Stimulated activated CD4-positive, alpha-beta T cell treated with anti-CD3 and anti-CD28 coated beads, Interleukin-1b, Interleukin-23, amount 100 ng/mL, for 48 hours (primary cell): ENCODE measurements around the gene TUT4.
"Not testable (repeated sequence)": the region's sequence is repeated elsewhere in the genome, so short reads cannot be mapped to it uniquely, and the experiment has no call there.

Source experiments
- DNase-seq: peaks from one replicate; pipeline ENCODE4 v3.0.0-alpha.2; 2020

The TUT4 gene, protein sequence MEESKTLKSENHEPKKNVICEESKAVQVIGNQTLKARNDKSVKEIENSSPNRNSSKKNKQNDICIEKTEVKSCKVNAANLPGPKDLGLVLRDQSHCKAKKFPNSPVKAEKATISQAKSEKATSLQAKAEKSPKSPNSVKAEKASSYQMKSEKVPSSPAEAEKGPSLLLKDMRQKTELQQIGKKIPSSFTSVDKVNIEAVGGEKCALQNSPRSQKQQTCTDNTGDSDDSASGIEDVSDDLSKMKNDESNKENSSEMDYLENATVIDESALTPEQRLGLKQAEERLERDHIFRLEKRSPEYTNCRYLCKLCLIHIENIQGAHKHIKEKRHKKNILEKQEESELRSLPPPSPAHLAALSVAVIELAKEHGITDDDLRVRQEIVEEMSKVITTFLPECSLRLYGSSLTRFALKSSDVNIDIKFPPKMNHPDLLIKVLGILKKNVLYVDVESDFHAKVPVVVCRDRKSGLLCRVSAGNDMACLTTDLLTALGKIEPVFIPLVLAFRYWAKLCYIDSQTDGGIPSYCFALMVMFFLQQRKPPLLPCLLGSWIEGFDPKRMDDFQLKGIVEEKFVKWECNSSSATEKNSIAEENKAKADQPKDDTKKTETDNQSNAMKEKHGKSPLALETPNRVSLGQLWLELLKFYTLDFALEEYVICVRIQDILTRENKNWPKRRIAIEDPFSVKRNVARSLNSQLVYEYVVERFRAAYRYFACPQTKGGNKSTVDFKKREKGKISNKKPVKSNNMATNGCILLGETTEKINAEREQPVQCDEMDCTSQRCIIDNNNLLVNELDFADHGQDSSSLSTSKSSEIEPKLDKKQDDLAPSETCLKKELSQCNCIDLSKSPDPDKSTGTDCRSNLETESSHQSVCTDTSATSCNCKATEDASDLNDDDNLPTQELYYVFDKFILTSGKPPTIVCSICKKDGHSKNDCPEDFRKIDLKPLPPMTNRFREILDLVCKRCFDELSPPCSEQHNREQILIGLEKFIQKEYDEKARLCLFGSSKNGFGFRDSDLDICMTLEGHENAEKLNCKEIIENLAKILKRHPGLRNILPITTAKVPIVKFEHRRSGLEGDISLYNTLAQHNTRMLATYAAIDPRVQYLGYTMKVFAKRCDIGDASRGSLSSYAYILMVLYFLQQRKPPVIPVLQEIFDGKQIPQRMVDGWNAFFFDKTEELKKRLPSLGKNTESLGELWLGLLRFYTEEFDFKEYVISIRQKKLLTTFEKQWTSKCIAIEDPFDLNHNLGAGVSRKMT (N-terminal part only)

DNA sequence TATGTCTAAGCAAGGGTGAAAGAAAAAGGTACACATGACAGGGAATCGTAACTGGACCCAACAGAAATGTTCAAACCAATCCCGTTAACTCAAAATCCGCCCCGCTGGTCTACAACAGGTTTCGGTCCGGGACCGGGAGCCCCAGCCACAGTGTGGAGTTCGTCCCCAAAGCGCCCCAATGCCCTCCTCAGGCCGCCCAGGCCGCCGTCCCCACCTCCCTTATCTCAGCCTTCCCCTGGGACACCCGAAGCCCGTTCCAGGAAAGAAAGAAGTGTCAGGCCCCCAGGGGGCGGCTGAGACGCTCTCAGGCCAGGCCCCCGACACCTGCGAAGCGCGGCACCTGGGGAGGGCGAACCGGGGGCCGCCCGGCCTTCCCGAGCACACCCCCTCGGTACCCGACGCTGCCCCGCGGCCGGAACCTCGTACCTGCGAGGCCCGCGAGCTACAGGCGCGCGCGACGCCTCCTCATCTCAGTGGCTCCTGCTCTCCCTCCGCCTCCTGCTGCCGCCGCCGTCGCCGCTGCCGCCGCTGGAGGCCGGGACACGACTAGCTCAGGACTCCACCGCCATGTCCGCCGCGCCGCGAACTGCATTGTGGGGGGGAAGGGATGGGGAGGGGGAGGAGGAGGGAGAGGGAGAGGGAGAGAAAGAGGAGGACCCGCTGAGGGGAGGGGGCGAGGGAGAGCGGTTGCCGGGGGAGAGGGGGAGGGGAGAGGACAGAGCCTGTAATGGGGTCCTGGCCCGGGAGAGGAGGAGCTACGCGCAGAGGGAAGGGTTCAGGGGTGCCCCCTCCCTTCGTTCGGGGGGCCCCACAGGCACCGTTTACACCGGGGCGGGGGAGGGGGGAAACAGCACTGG is at the start of gene TUT4:
TSS of gene TUT4 (minus strand) at position 588 of the 857 bp plus-strand sequence. CDS start 26,812 bp downstream, outside the sequence.
- peak; percentile 83 for DNase-seq

- peak; percentile 50 for DNase-seq
Observed at GRCh38 chr1:52601991-52602855, 49.3 kb upstream of the TUT4 start, which contains the start of gene GPX7. TSS of gene GPX7 (plus strand) at chr1:52602371. CDS start at chr1:52602410, 39 bp downstream.

- no peak for DNase-seq
Observed at GRCh38 chr1:52601519-52601918, 48.6 kb upstream of the TUT4 start.

- no peak for DNase-seq
Observed at GRCh38 chr1:52600533-52601179, 47.8 kb upstream of the TUT4 start.

GRCh38 chr1:52599236-52599635 is 46.3 kb upstream of the TUT4 start:
- no peak for DNase-seq

DNA sequence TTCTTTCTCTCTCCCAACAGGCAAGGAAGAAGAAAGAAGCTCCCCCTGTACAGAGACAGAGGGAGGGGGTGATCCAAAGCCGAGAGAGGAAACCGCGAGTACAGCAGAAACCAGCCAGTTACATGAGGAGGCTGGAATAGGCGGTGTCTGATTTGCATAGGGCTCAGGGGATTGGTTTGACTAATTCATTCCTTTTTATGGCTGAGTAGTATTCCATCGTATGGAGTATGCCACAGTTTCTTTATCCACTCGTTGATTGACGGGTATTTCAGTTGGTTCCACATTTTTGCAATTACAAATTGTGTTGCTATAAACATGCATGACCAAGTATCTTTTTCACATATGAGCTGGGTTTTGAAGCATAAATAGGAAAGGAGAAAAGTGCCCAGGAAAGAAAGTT is 45.8 kb upstream of the TUT4 start:
- no peak for DNase-seq

DNA sequence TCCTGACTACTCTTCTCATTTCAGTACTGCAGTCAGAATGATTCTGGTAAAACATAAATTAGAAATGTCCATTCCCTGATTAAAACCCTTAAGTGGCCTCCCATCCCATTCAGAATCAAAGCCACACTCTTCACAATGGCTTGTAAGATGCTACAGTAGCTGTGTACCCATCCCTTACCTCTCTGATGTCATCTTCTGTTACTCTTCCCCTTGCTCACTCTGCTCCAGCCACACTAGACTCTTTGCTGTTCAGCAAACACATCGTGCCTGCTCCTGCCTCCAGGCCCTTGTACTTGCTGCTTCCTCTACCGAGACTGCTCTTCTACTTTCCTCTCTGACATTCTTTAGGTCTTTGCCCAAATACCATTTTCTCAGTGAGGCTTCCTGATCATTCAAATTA is 45.0 kb upstream of the TUT4 start:
- DNase-seq = no peak

DNA sequence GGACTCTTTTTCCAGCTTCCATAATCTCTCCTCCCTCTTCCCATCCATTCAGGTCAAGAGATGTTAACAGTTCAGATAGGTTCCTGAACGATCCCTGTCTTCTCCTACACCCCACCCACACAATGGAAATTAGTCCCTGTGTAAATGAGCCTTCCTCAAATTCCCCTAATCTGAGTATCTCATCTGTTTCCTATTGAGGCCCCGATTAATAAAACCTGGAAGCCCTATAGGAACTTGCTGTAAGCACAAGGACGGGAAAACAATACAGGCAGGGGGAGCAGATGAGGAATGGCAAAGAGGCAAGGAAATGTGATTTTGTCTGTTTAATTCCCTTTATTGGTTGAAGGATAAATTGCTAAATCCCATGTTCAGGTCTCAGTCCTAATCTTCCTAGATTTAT is 42.2 kb upstream of the TUT4 start:
- no peak for DNase-seq

DNA sequence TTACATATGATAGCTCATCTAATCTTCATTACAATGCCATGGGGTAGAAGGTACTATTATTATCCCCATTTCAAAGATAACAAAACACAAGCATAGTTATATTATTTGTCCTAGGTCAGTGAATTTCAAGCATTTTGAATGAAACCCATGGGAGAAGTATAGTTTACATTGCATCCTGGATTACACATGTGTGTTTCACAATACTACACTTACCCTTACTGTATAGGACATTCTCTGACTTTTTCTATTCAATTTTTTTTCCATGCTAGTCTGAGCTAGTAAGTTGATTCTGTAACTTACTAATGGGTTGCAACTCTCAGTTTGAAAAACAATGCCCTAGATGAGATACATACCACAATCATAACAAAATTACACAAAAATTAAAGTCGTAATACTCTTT is 40.6 kb upstream of the TUT4 start:
- no peak for DNase-seq

DNA sequence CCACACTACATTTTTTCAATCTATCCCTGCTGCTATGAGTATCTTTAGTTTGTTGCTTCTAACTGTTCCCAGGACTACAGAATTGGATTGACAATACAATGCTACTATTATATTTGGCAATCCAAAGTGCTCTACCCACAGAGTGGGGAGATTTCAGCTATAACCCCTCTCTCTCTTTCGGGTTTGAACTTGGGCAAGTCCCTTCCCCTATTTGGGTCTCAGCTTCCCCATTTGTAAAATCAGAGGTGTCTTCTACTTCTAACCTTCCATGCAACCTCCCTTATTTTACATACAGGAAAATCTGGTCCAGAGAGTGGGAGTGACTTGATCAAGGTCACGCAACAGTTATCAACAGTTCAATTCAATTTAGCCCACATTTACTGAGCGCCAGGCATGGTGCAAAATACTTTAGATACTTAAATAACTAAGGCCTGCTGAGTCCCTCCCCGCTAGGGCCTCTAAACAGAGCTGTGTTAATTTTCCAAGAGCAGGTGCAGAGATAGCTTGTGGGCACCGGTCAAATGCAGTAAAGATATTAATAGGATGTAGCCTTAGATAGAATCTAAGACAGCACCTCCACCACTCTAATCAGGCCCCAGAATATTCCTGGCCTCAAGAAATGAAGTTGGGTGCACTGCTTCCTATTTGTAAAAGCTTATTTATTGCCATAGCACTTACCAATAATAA is 39.9 kb upstream of the TUT4 start:
- no peak for DNase-seq

DNA sequence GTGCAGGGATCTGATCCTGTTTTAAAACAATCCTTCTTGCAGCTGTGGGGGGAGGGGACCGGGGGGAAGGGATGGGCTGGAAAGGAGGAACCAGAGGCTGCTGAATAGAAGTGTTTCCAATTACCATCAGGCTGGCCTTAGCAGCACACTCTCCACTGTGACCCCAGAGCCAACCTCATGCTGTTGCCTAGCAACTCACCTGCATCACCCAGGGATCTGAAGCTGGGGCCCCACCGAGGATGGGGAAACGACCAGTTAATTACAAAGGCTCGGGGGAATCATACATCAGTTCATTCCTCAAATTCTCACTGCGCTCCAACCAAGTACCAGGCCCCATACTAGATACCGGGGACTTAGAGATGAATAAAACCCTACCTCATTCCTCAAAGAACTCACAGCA is 37.4 kb upstream of the TUT4 start:
- DNase-seq = no peak

DNA sequence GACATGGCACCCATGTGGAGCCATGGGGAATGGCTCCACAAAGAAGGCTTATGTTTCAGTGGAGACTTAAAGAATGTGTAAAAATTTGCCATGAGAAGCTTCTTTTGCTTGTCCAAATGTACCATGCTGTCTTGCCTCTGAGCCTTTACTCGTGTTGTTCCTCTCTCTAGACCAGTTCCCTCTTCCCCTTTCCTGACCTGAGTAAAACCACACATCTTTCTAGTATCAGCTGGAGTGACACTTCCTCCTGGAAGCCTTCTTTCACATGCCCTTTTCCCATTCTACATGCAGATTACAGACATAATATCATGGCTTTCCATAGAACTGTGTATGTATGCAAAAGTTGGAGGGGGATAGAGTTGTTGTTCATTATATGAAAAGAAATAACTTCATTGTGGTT is 35.6 kb upstream of the TUT4 start:
- DNase-seq = no peak

GRCh38 chr1:52588027-52588426 is 35.1 kb upstream of the TUT4 start:
- DNase-seq = no peak

DNA sequence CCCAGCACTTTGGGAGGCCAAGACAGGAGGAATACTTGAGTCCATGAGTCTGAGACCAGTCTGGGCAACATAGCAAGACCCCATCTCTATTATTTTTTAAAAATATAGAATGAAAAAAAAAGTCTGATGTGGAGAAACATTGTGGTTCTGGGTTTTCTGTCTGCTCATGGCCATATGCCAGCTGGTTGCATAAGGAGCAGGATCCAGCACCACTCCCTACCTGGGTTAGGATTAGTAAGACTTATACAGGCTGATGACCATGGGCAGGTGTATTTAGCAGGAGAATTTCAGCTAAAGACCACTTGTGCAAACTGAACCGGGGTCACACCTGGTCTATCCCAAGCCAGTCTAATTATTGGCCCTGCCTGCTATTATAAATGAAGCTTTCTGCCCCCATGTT is 32.6 kb upstream of the TUT4 start:
- DNase-seq = no peak

- DNase-seq = no peak
Observed at GRCh38 chr1:52582116-52582696, 29.3 kb upstream of the TUT4 start.

DNA sequence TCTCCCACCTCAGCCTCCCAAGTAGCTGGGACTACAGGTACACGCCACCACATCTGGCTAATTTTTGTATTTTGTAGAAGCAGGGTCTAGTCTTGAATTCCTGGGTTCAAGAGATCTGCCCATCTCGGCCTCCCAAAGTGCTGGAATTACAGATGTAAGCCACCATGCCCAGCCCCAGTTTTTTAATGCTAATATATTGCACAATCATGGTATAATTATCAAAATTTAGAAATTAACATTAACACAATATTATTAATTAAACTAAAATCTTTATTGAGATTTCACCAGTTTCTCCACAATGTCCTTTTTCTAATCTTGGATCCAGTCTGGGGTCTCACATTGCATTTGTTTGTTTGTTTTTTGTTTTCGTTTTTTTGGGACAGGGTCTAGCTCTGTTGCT is 27.4 kb upstream of the TUT4 start:
- DNase-seq = no peak

DNA sequence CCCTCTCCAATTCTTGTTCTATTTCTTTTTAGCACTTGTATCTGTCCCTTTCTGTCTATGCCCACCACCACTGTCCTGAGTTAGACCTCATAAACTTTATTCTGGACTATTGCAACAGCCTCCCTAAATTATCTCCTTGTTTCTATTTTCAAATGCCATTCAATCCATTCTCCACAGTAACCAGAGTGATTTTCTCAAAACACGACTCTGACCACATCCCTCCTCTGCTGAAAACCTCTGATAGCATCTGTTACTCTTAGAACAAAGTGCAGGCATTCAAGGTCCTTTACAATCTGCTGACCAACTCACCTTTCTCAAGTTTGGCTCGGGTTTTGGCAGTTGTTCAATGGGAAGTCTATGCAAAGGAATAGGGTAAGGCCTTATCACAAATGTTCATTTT is 26.5 kb upstream of the TUT4 start:
- no peak for DNase-seq

DNA sequence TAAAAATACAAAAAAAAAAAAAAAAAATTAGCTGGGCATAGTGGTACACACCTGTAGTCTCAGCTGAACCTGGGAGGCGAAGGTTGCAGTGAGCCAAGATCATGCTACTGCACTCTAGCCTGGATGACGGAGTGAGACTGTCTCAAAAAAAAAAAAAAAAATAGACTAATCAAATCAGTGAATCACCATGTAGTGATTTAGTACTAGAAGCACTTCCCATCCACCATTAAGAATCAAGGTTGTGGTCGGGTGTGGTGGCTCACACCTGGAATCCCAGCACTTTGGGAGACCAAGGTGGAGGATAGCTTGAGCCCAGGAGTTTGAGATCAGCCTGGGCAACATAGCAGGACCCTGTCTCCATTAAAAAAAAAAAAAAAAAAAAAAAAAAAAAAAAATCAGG is 25.2 kb upstream of the TUT4 start:
- DNase-seq = not testable (repeated sequence)

DNA sequence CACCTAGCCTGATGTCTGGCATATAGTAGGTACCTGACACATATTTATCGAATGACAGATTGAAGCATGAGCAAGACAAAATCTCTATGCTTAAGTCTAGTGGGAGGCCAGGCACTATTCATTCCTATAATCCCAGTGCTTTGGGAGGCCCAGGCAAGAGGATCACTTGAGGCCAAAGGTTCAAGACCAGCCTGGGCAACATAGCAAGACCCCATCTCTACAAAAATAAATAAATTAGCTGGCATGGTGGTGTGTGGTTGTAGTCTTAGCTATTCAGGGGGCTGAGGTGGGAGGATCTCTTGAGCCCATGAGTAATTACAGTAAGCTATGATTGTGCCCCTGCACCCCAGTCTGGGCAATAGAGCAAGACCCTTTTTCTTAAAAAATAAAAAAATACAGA is 23.2 kb upstream of the TUT4 start:
- DNase-seq = no peak

DNA sequence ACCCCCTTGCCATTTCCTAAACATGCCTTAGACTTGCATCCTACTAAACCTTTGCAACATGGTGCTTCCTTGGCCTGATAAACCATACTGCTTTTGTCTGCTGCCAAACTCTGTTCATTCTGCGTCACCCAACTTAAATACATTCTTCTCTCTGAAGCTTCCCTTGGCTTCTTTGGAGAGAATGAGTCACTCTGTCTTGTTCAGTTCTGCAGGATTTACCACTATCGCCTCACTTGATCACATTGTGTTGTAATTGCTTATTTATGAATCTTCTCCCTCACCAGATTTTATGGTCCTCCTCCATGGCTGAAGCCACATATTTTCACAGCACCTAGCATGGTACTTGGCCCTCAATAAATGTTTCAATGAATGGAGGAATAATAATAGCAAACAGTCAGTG is 21.7 kb upstream of the TUT4 start:
- no peak for DNase-seq
